ENCODE measurements around the gene WDR82.

- TF ChIP-seq CTCF (IDR thresholded peaks at IDR 0.05; ENCODE audit: poor library complexity) = no peak
- no peak for TF ChIP-seq EZH2 (IDR thresholded peaks at IDR 0.05; ENCODE audit: borderline replicate concordance)
Observed at GRCh38 chr3:52227766-52228165, 50.7 kb downstream of the WDR82 start.
